ENCODE data around the gene ADORA2B.

- TF ChIP-seq EZH2 (IDR thresholded peaks at IDR 0.05; ENCODE audit: borderline replicate concordance) = no peak
- no peak for TF ChIP-seq CTCF (IDR thresholded peaks at IDR 0.05; ENCODE audit: poor library complexity)
- no peak for TF ChIP-seq EZH2phosphoT487 (IDR thresholded peaks at IDR 0.05; ENCODE audit: low read depth, severe bottlenecking, unreplicated experiment)
Observed at GRCh38 chr17:15917021-15917437, 27.9 kb upstream of the ADORA2B start.

Measured in hepatocyte (in vitro differentiated cells).